HUES6 (cell line): Measurements from ENCODE around the gene FEM1C.

ENCODE experiments used
- H3K27ac ChIP-seq: 2 replicates; pipeline ENCODE4 v1.7.0; 2013; ENCODE audit warnings: low read depth, mild to moderate bottlenecking, low read length, inconsistent platforms
- H3K27me3 ChIP-seq: 2 replicates; pipeline ENCODE4 v1.6.1; 2013; ENCODE audit warnings: low read length; ENCODE audit not compliant: control insufficient read depth, insufficient read depth
- H3K36me3 ChIP-seq: 2 replicates; pipeline ENCODE4 v1.6.1; 2013; ENCODE audit warnings: low read length; ENCODE audit not compliant: control insufficient read depth, insufficient read depth
- H3K4me1 ChIP-seq: 2 replicates; pipeline ENCODE4 v1.6.1; 2013; ENCODE audit warnings: low read length; ENCODE audit not compliant: control insufficient read depth, insufficient read depth
- H3K4me3 ChIP-seq: 2 replicates; pipeline ENCODE4 v1.5.1; 2013; ENCODE audit warnings: low read depth, low read length
- H3K9ac ChIP-seq: one replicate; pipeline ENCODE4 v1.6.1; 2013; ENCODE audit warnings: mild to moderate bottlenecking, low read length
- H3K9me3 ChIP-seq: 2 replicates; pipeline ENCODE4 v1.6.1; 2013; ENCODE audit warnings: low read depth, low read length; ENCODE audit not compliant: control insufficient read depth, insufficient read depth

Gene FEM1C

DNA sequence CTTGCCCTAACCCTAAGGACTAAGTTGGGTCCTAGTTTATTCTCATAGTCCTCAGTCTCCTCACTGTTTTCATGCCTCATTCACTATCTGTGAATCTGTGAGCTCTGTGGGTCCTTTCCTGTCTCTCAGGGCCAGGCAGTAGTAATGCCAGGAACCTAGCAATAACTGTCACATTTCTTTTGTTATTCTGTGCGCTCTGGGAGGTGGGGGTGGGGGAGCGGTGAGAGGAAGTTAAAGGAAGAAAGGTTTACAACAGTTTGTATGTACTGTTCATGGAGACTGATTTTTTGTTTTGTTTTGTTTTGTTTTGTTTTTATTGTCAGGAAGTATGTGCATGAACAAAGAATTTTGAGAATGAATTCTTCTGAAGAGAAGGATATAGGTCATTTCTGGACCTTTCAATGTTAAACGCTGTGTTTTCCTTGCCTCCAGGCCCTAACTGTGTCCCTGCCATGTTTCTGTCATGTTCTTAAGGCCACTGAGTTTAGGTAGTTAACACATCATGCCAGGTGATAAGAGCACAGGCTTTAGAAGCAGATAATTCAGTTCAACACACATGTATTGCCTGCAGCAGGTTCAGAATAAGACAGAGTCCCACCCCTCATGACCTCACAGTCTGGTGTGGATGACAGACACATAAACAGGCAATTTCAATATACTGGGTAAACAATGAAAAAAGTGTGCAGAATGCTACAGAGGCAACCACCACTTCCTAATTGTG, 13.3 kb upstream of the FEM1C start:
- Histone ChIP-seq H3K4me3 (no peak overlapping the region), H3K36me3 (no peaks in the 10 kb centered on the region), H3K27ac (no peak overlapping the region), H3K4me1 (peaks cover 12% of the 10 kb centered on the region), H3K9me3 (no peaks in the 10 kb centered on the region; the same call in 1 of the 2 replicates), H3K27me3 (no peaks in the 10 kb centered on the region), H3K9ac (no peak overlapping the region)

DNA sequence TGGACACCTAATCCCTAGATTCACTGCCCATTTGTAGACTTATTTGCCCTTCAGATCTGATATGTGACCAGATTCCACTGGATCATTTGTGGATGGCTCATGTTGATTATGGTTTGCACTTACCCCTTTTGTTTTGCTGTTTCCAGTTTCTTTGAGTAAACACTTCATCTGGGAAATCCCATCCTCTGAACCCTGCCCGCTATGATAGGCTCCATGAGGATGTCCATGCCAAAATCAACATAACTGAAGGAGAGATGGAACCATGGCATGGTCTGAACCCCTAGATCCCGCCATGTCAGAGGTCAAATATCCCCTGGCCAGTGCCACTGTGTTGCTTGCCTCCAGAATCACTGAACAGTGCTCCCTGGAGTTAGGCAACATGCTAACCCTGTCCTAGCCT, 11.7 kb upstream of the FEM1C start:
- H3K4me3 ChIP-seq: no peak overlapping the region
- H3K27ac ChIP-seq: no peak overlapping the region
- peaks cover 12% of the 10 kb centered on the region for H3K4me1 ChIP-seq
- no peaks in the 10 kb centered on the region; the same call in 1 of the 2 replicates for H3K9me3 ChIP-seq
- no peaks in the 10 kb centered on the region for H3K36me3 ChIP-seq
- no peak overlapping the region for H3K9ac ChIP-seq
- no peaks in the 10 kb centered on the region for H3K27me3 ChIP-seq

DNA sequence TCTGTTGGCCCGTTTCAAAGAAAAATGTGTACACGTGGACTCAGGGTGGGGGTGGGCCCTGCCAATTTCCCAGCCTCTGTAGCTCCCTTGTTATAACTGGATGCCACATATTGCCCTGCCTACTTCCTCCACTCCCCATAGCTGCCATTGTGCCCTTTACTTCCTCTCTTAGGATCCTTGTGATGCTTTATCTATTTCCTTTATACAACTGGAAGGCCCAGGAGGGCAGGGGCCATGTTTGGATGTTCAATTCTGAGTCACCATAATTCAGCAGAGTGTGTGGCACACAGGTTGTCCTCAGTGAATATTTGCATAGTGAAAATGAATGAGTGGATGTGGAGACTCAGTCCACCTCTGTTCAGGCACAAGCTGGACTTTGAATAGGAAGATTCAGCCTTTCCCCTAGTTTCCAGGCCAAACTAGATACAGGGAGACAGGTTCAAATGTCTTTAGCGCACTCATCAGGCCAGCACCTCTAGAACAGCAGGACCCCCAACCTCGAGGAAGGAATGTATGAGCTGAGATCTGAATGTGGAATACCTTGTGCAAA, 10.6 kb upstream of the FEM1C start:
- no peak overlapping the region for H3K4me3 ChIP-seq
- peaks cover 18% of the 10 kb centered on the region for H3K4me1 ChIP-seq
- H3K36me3 ChIP-seq: no peaks in the 10 kb centered on the region
- no peaks in the 10 kb centered on the region for H3K9me3 ChIP-seq
- H3K9ac ChIP-seq: no peak overlapping the region
- H3K27ac ChIP-seq: no peak overlapping the region
- no peaks in the 10 kb centered on the region for H3K27me3 ChIP-seq

DNA sequence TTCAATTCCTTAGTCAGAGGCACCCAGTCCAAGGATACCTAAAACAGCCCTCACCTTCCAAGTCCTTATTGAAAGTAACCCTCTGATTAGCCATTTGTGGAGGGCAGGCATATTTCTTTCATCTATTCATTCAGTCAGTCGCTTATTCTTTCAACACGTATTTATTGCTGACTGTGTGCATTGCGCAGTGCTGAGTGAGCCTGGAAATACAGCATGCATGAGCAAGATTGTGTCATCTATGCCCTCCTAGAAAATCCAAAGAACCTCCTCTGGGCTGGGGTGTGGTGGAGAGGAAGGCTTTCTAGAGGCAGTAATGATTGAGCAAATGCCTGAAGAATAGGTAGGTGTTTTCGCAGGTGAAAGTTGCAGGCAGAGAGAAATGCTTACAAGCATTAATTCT, 8.5 kb upstream of the FEM1C start:
- no peaks in the 10 kb centered on the region for H3K9me3 ChIP-seq
- peaks cover 16% of the 10 kb centered on the region for H3K4me1 ChIP-seq
- no peaks in the 10 kb centered on the region for H3K27me3 ChIP-seq
- H3K27ac ChIP-seq: no peak overlapping the region
- no peaks in the 10 kb centered on the region for H3K36me3 ChIP-seq
- no peak overlapping the region for H3K9ac ChIP-seq
- H3K4me3 ChIP-seq: no peak overlapping the region

DNA sequence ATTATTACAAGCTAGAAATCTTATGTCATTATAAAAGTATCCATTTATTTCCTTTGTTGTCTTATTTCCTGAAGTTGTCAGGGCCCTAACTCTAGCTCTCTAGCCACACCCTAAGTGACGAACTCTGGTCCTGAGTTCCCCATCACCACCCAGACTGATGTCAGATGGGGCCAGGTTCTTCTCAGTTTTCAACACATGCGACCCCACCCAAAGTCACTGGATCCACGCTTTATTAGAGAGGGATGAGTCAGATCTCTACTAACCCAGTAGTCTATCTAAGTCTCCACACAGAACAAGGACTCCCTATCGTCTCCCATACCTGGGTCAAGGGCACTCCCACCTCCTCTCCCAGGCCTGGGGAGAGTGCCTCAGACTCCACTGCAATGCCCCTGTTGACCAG, 6.8 kb upstream of the FEM1C start:
- Histone ChIP-seq H3K36me3 (no peaks in the 10 kb centered on the region), H3K9me3 (peaks cover 4% of the 10 kb centered on the region), H3K9ac (no peak overlapping the region), H3K27ac (no peak overlapping the region), H3K27me3 (no peaks in the 10 kb centered on the region), H3K4me3 (no peak overlapping the region), H3K4me1 (peaks cover 6% of the 10 kb centered on the region)

DNA sequence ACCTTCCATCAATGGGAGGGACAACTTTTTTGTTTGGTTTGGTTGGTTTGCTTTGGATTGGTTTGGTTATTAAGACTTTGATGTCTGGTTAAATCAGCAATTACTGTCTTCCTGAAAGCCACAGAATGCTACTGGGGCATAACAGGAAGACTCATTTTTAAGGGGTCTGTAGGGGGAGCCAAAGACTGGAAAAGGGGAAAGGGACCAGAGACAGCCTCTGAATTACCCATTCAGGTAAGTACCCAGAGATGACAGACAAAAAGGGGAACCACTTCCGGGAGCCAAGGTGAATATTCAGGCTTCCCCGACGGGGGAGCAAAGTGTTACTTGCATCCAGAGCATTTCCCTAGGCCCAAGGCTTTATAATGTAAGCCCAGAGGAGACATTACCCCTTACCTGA, 4.6 kb upstream of the FEM1C start:
- H3K4me3 ChIP-seq: no peak overlapping the region
- H3K27me3 ChIP-seq: no peaks in the 10 kb centered on the region
- no peak overlapping the region for H3K27ac ChIP-seq
- no peak overlapping the region for H3K9ac ChIP-seq
- no peaks in the 10 kb centered on the region for H3K36me3 ChIP-seq
- peaks cover 6% of the 10 kb centered on the region for H3K4me1 ChIP-seq
- peaks cover 19% of the 10 kb centered on the region for H3K9me3 ChIP-seq

DNA sequence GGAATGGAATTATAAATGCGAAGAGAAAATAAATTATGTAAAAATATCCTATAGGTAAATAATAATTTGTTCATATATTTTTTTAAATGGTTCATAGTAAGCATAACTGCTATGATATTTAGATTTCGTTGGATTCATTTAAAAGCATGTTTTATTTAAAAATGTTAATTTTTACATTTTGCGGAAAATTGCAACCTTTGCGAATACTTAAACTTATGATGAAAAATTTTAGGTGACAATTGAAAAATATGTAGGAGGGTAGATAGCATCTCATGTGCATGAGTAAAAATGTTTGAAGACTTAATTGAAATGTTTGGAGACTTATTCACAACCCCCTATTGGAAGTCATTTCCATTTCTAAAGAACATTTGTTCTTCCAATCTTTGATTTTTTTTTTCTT, 4.1 kb upstream of the FEM1C start:
- Histone ChIP-seq H3K4me3 (no peak overlapping the region), H3K27me3 (no peaks in the 10 kb centered on the region), H3K9ac (no peak overlapping the region), H3K4me1 (peaks cover 6% of the 10 kb centered on the region), H3K9me3 (peaks cover 19% of the 10 kb centered on the region), H3K27ac (no peak overlapping the region), H3K36me3 (no peaks in the 10 kb centered on the region)

DNA sequence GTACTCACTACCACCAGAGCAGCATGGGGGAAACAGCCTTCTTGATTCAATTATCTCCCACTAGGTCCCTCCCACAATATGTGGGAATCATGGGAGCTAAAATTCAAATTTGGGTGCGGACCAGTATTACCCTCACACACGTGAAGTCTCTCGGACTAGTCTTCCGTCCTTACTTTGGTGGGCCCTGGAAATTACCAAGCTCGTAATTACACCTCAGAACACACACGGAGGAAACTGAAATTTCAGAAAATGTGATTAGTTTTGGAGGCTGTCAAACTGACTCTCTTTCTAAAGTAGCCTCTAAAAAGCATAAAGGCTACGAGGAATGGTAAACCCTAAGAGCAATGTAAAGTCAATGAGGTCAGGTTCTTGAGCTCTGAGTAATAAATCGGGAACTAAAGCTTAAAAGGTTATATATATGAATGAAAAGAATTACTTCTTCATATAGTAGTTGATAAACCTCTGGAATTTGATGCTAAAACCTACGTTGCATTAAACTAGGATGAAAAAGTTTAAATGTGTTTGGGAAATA, 842 bp upstream of the FEM1C start:
- peaks cover 19% of the 10 kb centered on the region for H3K9me3 ChIP-seq
- peaks cover 16% of the 10 kb centered on the region for H3K4me1 ChIP-seq
- H3K4me3 ChIP-seq: peak overlapping the region; percentile 42; the same call in 1 of the 2 replicates
- peaks cover 19% of the 10 kb centered on the region for H3K36me3 ChIP-seq
- no peak overlapping the region for H3K9ac ChIP-seq
- H3K27me3 ChIP-seq: no peaks in the 10 kb centered on the region
- H3K27ac ChIP-seq: no peak overlapping the region

DNA sequence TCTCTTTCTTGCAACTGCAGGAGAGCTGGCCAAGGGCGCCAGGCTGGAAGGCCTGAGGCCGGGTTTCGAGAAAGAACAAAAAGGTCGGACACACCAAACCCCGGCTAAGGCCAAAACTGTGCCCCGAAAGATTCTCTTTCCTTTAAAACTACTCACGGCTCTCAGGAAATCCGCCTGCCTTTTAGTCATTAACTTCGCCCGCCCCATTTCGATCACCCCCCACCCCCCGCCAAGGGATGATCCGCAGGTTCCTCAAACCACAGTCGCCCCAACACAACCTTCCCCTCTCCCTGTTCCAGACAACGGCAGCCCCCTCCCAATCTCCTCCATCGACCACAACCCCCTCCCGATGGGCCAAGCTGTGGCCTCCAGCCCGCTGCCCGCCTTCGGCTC, 536 bp downstream of the FEM1C start:
- peak overlapping the region; percentile 96 for H3K27ac ChIP-seq

DNA sequence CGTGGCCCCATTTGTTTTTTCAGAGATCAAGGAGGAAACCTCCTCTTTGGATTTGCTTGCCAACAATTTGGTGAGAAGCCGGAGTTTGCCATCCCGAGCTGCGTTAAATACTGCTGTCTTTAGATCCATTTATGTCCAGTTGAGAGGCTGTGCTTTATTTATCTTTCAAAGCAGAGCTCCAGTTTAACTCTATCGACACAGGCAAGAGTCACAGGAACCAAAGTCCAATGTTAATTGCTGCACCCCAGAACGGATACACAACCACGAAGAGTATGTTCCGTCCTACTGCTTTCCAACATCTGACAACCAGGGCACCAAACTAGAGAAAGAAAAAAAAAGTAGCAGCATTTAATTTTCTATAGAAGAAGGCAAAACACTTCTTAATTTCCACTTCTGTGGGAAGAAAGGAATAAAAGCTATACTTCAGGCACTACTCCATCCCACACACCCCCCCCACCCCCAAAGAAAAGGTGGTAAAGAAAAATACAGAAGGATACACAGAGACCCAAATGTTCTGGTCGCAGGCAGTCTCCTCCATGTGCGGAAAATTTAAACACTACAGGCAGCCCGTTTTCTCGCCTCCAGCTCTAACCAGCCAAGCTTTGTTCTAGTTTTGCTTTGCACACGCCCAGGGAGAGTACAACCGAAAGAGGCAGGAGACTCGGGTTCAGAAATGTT, 1.1 kb downstream of the FEM1C start:
- H3K4me1 ChIP-seq: peaks cover 15% of the 10 kb centered on the region
- peak overlapping the region; percentile 95 for H3K9ac ChIP-seq
- peaks cover 38% of the 10 kb centered on the region for H3K36me3 ChIP-seq
- H3K27ac ChIP-seq: peak overlapping the region; percentile 96; the same call in 1 of the 2 replicates
- peak overlapping the region; percentile 93 for H3K4me3 ChIP-seq
- peaks cover 19% of the 10 kb centered on the region for H3K9me3 ChIP-seq
- no peaks in the 10 kb centered on the region for H3K27me3 ChIP-seq

More for the DNA sequence above, 536 bp downstream of the FEM1C start:
- Histone ChIP-seq H3K27me3 (no peaks in the 10 kb centered on the region), H3K9me3 (peaks cover 19% of the 10 kb centered on the region), H3K4me3 (peak overlapping the region; percentile 93), H3K9ac (peak overlapping the region; percentile 95), H3K36me3 (peaks cover 33% of the 10 kb centered on the region), H3K4me1 (peaks cover 15% of the 10 kb centered on the region)
